ENCODE measurements around the gene STRADB. TPM values are rescaled to one million over a fixed set of nuclear protein-coding genes. Genes with fewer than 3 reads are reported as not detected.

The STRADB gene
- total RNA-seq, 2 experiments from 2014 or later = 25.5 to 25.9 TPM

GRCh38 chr2:201464547-201464946 lies 13.0 kb downstream of the STRADB start:
- no peak overlapping the region for H3K27ac Mint-ChIP-seq
- H3K4me1 Mint-ChIP-seq (ENCODE audit: low read depth) = peaks cover 6% of the 10 kb centered on the region
- peaks cover 31% of the 10 kb centered on the region for H3K36me3 Mint-ChIP-seq (ENCODE audit: low read depth)
- H3K9me3 Mint-ChIP-seq = no peaks in the 10 kb centered on the region
- DNase-seq (no peak), ATAC-seq (no peak)
- TF ChIP-seq CTCF (IDR thresholded peaks at IDR 0.05) = no peak
- intact Hi-C loops (cut with micrococcal nuclease) = no loop called here
- no peaks in the 10 kb centered on the region for H3K27me3 Mint-ChIP-seq
- no peak overlapping the region for H3K4me3 Mint-ChIP-seq
- POLR2A ChIA-PET = no interaction called here
- CTCF ChIA-PET = no interaction called here

- DNase-seq (no peak), ATAC-seq (no peak)
- Mint-ChIP-seq H3K27ac (no peak overlapping the region), H3K27me3 (no peaks in the 10 kb centered on the region), H3K9me3 (no peaks in the 10 kb centered on the region), H3K4me1 (ENCODE audit: low read depth) (peaks cover 6% of the 10 kb centered on the region), H3K4me3 (no peak overlapping the region), H3K36me3 (ENCODE audit: low read depth) (peaks cover 25% of the 10 kb centered on the region)
- CTCF ChIA-PET = interaction anchor here (1.4 kb wide), 1 partner anchor 34 kb away, joined by 3 read pairs; no protein-coding TSS in a partner anchor
- no peak for TF ChIP-seq CTCF (IDR thresholded peaks at IDR 0.05)
- intact Hi-C loops (cut with micrococcal nuclease) = no loop called here
- POLR2A ChIA-PET = no interaction called here
These were observed 14.0 kb downstream of the STRADB start for GRCh38 chr2:201465524-201465971.

- POLR2A ChIA-PET = interaction anchor here (0.7 to 1.3 kb wide), 2 partner anchors 14 to 508 kb away, joined by 3 read pairs; no protein-coding TSS in a partner anchor
- ATAC-seq (no peak), DNase-seq (no peak)
- Mint-ChIP-seq H3K27ac (no peak overlapping the region), H3K4me1 (ENCODE audit: low read depth) (peaks cover 6% of the 10 kb centered on the region), H3K9me3 (no peaks in the 10 kb centered on the region), H3K27me3 (no peaks in the 10 kb centered on the region), H3K4me3 (no peak overlapping the region), H3K36me3 (ENCODE audit: low read depth) (peaks cover 26% of the 10 kb centered on the region)
- CTCF ChIA-PET = interaction anchor here (1.4 to 1.8 kb wide), 2 partner anchors 15 to 35 kb away, joined by 3 to 8 read pairs; partner anchors contain the start of genes STRADB and TRAK2
- no peak for TF ChIP-seq CTCF (IDR thresholded peaks at IDR 0.05)
- intact Hi-C loops (cut with micrococcal nuclease) = no loop called here
These were observed 14.6 kb downstream of the STRADB start for GRCh38 chr2:201466050-201466675.

- Mint-ChIP-seq H3K36me3 (ENCODE audit: low read depth) (peaks cover 15% of the 10 kb centered on the region), H3K27me3 (no peaks in the 10 kb centered on the region), H3K9me3 (no peaks in the 10 kb centered on the region), H3K4me3 (no peak overlapping the region), H3K4me1 (ENCODE audit: low read depth) (peaks cover 6% of the 10 kb centered on the region), H3K27ac (no peak overlapping the region)
- intact Hi-C loops (cut with micrococcal nuclease) = no loop called here
- TF ChIP-seq CTCF (IDR thresholded peaks at IDR 0.05) = no peak
- POLR2A ChIA-PET = interaction anchor here (1.3 kb wide), 1 partner anchor 15 kb away, joined by 3 read pairs; no protein-coding TSS in a partner anchor
- no peak for DNase-seq
- ATAC-seq = no peak
- CTCF ChIA-PET = interaction anchor here (0.8 to 1.8 kb wide), 3 partner anchors 11 to 16 kb away, joined by 3 to 8 read pairs (median 3); partner anchors contain the start of genes STRADB and TRAK2
These were observed 16.1 kb downstream of the STRADB start for GRCh38 chr2:201467666-201468065.
